CD4-positive, alpha-beta T cell treated with Interferon alpha-2 for 1 hour (primary cell): Measurements from ENCODE around the gene CHERP.

Experiments
- DNase-seq, 2 donors: peaks; one replicate each; pipeline ENCODE4 v3.0.0-alpha.2; 2020 to 2022

Gene CHERP

GRCh38 chr19:16470541-16470910, 71.7 kb downstream of the CHERP start:
- DNase-seq, result no peak
